SK-N-MC (cell line): ENCODE measurements around the gene USP9X.

Source experiments
- DNase-seq: peaks from one replicate; pipeline ENCODE4 v3.0.0-alpha.2; 2011; ENCODE audit warnings: low read depth, low spot score
- H3K27ac ChIP-seq: fragments of 200-600 bp; sonication (generic); 2 replicates; pipeline ENCODE4 v1.5.1; 2016; ENCODE audit warnings: mixed run types
- H3K36me3 ChIP-seq: fragments of 200-600 bp; sonication (generic); 2 replicates; pipeline ENCODE4 v1.6.1; 2017; ENCODE audit warnings: antibody characterized with exemption, low read length, mixed read lengths; ENCODE audit not compliant: insufficient read depth
- H3K4me3 ChIP-seq: fragments of 200-600 bp; sonication (generic); 2 replicates; pipeline ENCODE4 v1.5.1; 2016
- H3K9ac ChIP-seq: fragments of 200-600 bp; sonication (generic); 2 replicates; pipeline ENCODE4 v1.8.0; 2017; ENCODE audit warnings: mixed run types, mixed read lengths; ENCODE audit not compliant: insufficient read length
- H3K9me3 ChIP-seq: fragments of 200-600 bp; sonication (generic); 2 replicates; pipeline ENCODE4 v1.6.1; 2017; ENCODE audit warnings: low read depth, mild to moderate bottlenecking, antibody characterized with exemption, low read length, moderate library complexity, mixed read lengths
- EZH2 ChIP-seq: fragments of 200-600 bp; sonication (generic); IDR thresholded peaks from one replicate; pipeline ENCODE4 v1.6.1; 2017; ENCODE audit warnings: antibody characterized with exemption
- FOXP2 ChIP-seq: optimal IDR thresholded peaks from 2 replicates; pipeline ENCODE3; 2011; ENCODE audit warnings: mild to moderate bottlenecking, moderate library complexity; ENCODE audit not compliant: insufficient read depth; ENCODE audit errors: extremely low read length, control extremely low read depth
- POLR2AphosphoS5 ChIP-seq: IDR thresholded peaks from 2 replicates; pipeline ENCODE4 v1.6.1; 2012; ENCODE audit warnings: mild to moderate bottlenecking, low read depth, low read length, borderline replicate concordance

USP9X gene

DNA sequence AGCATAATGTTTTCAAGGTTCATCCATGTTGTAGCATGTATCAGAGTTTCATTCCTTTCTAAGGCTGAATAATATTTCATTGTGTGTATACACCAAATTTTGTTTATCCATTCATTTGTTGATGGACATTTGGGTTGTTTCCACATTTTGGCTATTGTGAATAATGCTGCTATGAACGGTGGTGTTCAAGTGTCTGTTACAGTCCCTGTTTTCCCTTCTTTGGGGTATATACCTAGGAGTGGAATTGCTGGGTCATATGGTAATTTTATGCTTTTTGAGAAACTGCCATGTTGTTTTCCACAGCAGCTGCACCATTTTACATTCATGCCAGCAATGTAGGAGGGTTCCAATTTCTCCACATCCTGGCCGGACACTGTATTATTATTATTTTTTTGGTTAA is 3.4 kb upstream of the USP9X start:
- Histone ChIP-seq H3K9me3 (no peaks in the 10 kb centered on the region), H3K27ac (no peak overlapping the region), H3K9ac (no peak overlapping the region), H3K4me3 (no peak overlapping the region), H3K36me3 (no peaks in the 10 kb centered on the region)
- TF ChIP-seq FOXP2 (no peak), POLR2AphosphoS5 (no peak), EZH2 (no peak)
- no peak for DNase-seq

DNA sequence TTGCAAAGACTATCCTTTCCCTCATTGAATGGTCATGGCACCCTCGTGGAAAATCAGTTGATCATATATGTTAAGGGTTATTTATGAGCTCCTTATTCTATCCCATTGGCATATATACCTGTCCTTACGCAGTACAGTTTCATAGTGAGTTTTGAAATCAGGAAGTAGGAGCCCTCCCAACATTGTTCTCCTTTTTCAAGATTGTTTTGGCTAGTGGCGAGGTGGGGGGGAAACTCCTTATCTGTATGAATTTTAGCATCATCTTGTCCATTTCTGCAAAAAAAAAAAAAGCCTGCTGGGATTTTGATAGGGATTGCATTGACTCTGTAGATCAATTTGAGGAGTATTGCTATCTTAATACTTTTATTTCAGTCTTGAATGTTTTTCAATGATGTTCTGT is 2.5 kb upstream of the USP9X start:
- H3K4me3 ChIP-seq, result no peak overlapping the region
- H3K27ac ChIP-seq, result no peak overlapping the region
- DNase-seq, result no peak
- TF ChIP-seq POLR2AphosphoS5, result no peak
- TF ChIP-seq EZH2, result no peak
- no peak for TF ChIP-seq FOXP2
- no peak overlapping the region for H3K9ac ChIP-seq
- H3K36me3 ChIP-seq, result no peaks in the 10 kb centered on the region
- no peaks in the 10 kb centered on the region for H3K9me3 ChIP-seq

DNA sequence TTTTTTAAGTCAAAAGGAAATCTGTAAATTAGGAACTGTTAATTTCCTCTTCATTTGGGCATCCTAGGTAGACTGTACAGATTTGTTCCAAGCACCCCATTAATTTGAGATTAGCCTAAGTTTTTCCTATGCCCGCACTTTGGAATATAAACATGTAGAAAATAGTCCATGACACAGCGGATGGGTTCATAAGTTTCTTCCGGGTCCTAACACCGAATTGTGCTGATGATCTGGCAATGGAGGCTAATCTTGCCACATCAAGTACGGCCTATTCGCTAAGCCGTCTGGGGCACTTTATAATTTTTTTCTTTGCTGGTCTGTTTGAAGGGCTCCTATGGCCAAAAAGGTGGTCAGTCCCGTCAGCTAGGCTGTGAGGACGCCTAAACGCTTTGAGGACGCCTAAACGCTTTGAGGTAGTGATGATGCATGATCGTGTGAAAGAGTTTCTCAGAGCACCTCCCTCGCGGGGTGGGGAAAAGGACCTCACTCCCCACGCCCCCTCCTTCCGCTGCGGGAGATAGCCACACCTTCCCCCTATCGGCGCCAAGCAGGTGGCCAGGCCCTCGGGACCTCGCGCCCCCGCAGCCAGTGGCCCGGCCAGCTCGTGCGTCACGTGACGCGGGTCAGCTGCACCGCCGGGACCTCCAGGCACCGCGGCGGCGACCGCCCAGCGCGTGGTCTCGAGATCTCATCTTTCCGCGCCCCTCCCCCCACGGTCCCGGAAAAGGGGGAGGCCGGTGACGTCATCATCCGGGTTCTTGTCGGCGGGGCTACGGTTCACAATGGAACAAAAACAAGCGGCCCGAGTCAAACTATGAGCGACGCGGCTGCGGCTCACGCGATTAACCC is 977 bp upstream of the USP9X start:
- no peaks in the 10 kb centered on the region for H3K36me3 ChIP-seq
- peak overlapping the region; percentile 94 for H3K4me3 ChIP-seq
- peak overlapping the region; percentile 98 for H3K27ac ChIP-seq
- H3K9me3 ChIP-seq, result no peaks in the 10 kb centered on the region
- H3K9ac ChIP-seq, result peak overlapping the region; percentile 99
- TF ChIP-seq FOXP2 (no peak), POLR2AphosphoS5 (peak; percentile 76)
- DNase-seq, result peak; percentile 75

DNA sequence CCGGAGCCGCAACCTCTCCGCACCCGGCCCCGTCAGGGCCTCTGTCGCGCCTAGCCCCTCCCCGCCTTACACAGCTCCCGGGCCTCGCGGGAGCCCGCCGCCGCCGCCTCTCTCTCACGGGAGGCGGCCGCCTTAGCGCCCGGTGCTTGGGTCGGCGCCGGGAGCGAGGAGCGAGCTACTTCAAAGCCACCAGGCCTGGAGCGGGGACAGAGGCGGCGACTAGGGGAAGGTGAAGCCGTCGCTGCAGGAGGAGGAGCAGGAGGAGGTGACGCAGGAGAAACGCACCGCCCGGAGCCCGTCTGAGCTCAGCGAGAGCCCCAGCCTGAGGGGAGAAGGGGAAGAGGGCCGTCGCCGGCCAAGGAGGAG is 250 bp downstream of the USP9X start:
- Histone ChIP-seq H3K27ac (peak overlapping the region; percentile 98), H3K36me3 (no peaks in the 10 kb centered on the region; the same call in 1 of the 2 replicates), H3K9ac (peak overlapping the region; percentile 99), H3K9me3 (no peaks in the 10 kb centered on the region), H3K4me3 (peak overlapping the region; percentile 94)
- TF ChIP-seq POLR2AphosphoS5 (no peak), EZH2 (no peak), FOXP2 (no peak)
- DNase-seq, result no peak

DNA sequence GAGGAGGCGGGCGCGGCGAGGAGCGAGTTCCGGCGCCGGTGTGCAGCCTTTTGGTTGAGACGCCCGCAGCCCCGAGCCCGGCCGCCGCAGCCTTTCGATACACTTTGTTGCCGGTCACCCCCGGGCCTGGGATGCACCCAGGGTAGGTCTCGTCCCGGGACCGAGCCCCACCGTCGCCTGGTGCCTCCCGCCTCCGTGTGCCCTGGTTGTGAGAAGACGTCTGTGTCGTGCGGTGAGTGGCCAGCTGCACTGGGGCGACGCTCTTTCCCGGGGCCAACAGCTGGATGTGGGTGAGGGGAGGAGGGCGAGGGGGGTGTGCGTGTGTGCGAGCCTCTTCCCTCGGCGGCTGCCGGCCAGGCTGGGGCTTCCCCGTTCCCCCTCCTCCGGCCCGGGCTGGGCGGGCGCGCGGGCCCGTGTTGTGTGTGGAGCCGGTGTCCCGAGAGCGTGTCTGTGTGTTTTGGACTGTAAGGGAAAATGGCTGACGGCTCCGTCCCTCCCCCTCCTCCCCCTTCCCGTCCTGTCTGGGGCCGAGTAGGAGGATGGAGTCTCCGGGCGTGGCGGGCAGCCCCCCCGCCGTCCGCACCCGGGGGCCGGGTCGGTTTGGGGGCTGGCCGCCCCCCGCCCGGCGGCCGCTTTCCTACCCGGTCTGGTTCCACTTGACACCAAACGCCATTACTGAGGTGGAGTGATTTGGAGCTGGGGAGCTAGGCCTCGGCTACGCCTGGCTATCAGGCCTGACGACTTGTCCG is 807 bp downstream of the USP9X start:
- DNase-seq, result no peak
- Histone ChIP-seq H3K9ac (peak overlapping the region; percentile 99), H3K36me3 (no peaks in the 10 kb centered on the region; the same call in 1 of the 2 replicates), H3K27ac (peak overlapping the region; percentile 98), H3K9me3 (no peaks in the 10 kb centered on the region), H3K4me3 (peak overlapping the region; percentile 94)
- TF ChIP-seq POLR2AphosphoS5 (no peak), EZH2 (no peak), FOXP2 (no peak)

DNA sequence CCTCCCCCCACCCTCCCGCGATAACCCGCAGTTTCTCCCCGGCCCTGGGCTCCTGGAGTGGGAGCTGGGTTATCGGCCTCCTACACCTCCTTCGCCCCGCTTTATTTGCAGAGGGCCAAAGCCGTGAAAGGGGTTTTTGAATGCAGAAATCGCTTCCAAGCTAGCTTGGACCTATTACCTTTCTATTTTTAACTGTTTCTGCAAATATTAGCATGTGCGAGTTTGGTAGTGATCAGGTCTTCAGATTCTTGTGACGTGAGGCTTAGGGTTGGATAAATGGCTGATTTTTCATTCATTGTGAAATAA is 1.3 kb downstream of the USP9X start:
- Histone ChIP-seq H3K9me3 (no peaks in the 10 kb centered on the region), H3K36me3 (peaks cover 3% of the 10 kb centered on the region; the same call in 1 of the 2 replicates), H3K9ac (peak overlapping the region; percentile 99), H3K4me3 (peak overlapping the region; percentile 94), H3K27ac (peak overlapping the region; percentile 98; the same call in 1 of the 2 replicates)
- DNase-seq, result no peak
- TF ChIP-seq POLR2AphosphoS5 (no peak), EZH2 (no peak), FOXP2 (no peak)

DNA sequence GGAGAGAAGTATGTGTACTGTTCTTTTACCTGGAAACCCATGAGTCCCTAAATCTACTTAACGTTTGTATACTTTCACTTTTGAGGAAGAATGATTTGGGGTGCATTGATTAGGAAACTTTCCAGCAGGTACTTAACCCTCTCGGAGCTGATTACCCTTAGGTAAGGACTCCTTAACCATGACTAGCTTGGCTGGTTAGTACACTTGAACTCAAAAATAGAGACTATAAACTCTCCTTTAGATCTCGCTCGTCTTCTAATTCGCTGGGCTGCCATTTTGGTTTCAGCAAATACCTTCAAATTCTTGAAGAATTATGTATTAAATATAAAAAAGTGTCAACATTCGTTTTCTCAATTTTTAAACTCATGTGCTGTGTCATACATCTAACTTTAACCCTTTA is 2.0 kb downstream of the USP9X start:
- TF ChIP-seq FOXP2, result no peak
- TF ChIP-seq EZH2, result no peak
- no peak for TF ChIP-seq POLR2AphosphoS5
- DNase-seq, result no peak
- Histone ChIP-seq H3K4me3 (peak overlapping the region; percentile 94), H3K9ac (peak overlapping the region; percentile 99), H3K36me3 (peaks cover 3% of the 10 kb centered on the region; the same call in 1 of the 2 replicates), H3K27ac (no peak overlapping the region), H3K9me3 (no peaks in the 10 kb centered on the region)

DNA sequence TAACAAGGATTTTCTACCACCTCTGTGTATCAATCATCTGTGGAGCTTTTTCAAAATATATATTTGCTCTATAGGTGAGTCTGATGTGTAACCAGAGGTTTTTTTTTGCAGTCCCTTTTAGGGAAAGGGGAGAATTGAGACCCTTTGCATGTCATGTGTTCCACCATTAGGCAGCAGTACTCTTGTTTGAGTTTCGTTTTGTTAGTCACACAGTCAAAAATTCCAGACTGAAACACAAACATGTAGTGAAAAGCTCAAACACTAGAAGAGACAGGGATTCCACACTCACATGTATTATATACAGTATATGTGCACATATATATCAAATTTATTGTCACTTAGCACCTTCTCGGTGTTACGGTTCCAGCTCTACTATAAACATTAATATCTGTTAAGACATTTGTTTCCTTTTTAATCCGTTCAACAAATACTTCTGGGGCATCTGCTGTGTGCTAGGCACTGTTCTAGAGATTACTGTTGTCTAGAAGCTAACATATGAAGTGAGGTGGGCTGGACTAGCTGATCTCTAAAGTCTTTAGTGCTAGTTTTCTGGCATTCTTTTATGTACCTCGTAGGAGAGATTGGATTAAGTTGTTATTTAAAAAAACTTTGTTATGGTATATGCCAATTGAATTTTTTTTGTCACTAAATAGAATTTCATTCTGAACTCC is 5.5 kb downstream of the USP9X start:
- H3K9me3 ChIP-seq, result no peaks in the 10 kb centered on the region
- H3K36me3 ChIP-seq, result peaks cover 9% of the 10 kb centered on the region
- H3K4me3 ChIP-seq, result no peak overlapping the region
- DNase-seq, result no peak
- H3K9ac ChIP-seq, result no peak overlapping the region
- TF ChIP-seq EZH2, result no peak
- no peak for TF ChIP-seq FOXP2
- no peak for TF ChIP-seq POLR2AphosphoS5
- H3K27ac ChIP-seq, result no peak overlapping the region
